GM23338 (cell line): Measurements from ENCODE around the gene AP1M1. TPM values are rescaled to one million over a fixed set of nuclear protein-coding genes. Genes with fewer than 3 reads are reported as not detected.

Experiments used
- ATAC-seq: fragments of 200-7000 bp; cut with Tn5 transposase; 3 replicates; pipeline ENCODE4 v1.9.1; 2020
- DNase-seq: peaks from one replicate; pipeline ENCODE4 v3.0.0-alpha.2; 2015; ENCODE audit warnings: low spot score
- H2AFZ ChIP-seq: fragments of 200-600 bp; sonication (generic); 2 replicates; pipeline ENCODE4 v1.8.0; 2016; ENCODE audit warnings: antibody characterized with exemption, mild to moderate bottlenecking, moderate library complexity
- H3F3A ChIP-seq: fragments of 200-600 bp; sonication (generic); replicated peaks from 2 replicates; pipeline ENCODE4 v1.8.0; 2017; ENCODE audit warnings: antibody characterized with exemption, mixed run types, low read depth
- H3K27ac ChIP-seq: fragments of 200-600 bp; sonication (generic); 2 replicates; pipeline ENCODE4 v1.6.1; 2016; ENCODE audit warnings: low read depth
- H3K27me3 ChIP-seq: fragments of 200-600 bp; sonication (generic); 2 replicates; pipeline ENCODE4 v1.8.0; 2016; ENCODE audit warnings: mild to moderate bottlenecking, mixed run types, moderate library complexity; ENCODE audit not compliant: insufficient read depth
- H3K36me3 ChIP-seq: fragments of 200-600 bp; sonication (generic); 2 replicates; pipeline ENCODE4 v1.8.0; 2016; ENCODE audit warnings: mild to moderate bottlenecking; ENCODE audit not compliant: insufficient read depth
- H3K4me1 ChIP-seq: fragments of 200-600 bp; sonication (generic); 2 replicates; pipeline ENCODE4 v1.8.0; 2016; ENCODE audit warnings: mild to moderate bottlenecking, moderate library complexity; ENCODE audit not compliant: insufficient read depth
- H3K4me2 ChIP-seq: fragments of 200-600 bp; sonication (generic); 2 replicates; pipeline ENCODE4 v1.7.1; 2017; ENCODE audit warnings: mixed run types
- H3K4me3 ChIP-seq: fragments of 200-600 bp; sonication (generic); 2 replicates; pipeline ENCODE4 v1.6.1; 2016; ENCODE audit warnings: mixed run types
- H3K79me2 ChIP-seq: fragments of 200-600 bp; sonication (generic); replicated peaks from 2 replicates; pipeline ENCODE4 v1.8.0; 2017; ENCODE audit warnings: mild to moderate bottlenecking; ENCODE audit not compliant: insufficient read depth
- H3K9me2 ChIP-seq: fragments of 200-600 bp; sonication (generic); 2 replicates; pipeline ENCODE4 v1.8.0; 2017; ENCODE audit not compliant: insufficient read depth
- H4K20me1 ChIP-seq: fragments of 200-600 bp; sonication (generic); replicated peaks from 2 replicates; pipeline ENCODE4 v1.8.0; 2017; ENCODE audit warnings: mild to moderate bottlenecking; ENCODE audit not compliant: insufficient read depth
- H3K27ac Mint-ChIP-seq: 2 replicates; pipeline ENCODE4 v1.8.0; 2020; ENCODE audit warnings: inconsistent platforms, mild to moderate bottlenecking, moderate library complexity, mixed read lengths
- H3K27me3 Mint-ChIP-seq: 3 replicates; pipeline ENCODE4 v1.8.0; 2022; ENCODE audit warnings: low read depth, mild to moderate bottlenecking, moderate library complexity, mixed read lengths, inconsistent platforms; ENCODE audit not compliant: insufficient read depth, poor library complexity
- H3K36me3 Mint-ChIP-seq: 3 replicates; pipeline ENCODE4 v1.8.0; 2021; ENCODE audit warnings: low read depth, mild to moderate bottlenecking, inconsistent platforms, moderate library complexity, mixed read lengths
- H3K4me1 Mint-ChIP-seq: 3 replicates; pipeline ENCODE4 v1.8.0; 2020; ENCODE audit warnings: mild to moderate bottlenecking, inconsistent platforms, mixed read lengths
- H3K4me3 Mint-ChIP-seq: 3 replicates; pipeline ENCODE4 v1.8.0; 2021; ENCODE audit warnings: moderate library complexity, mild to moderate bottlenecking, inconsistent platforms, mixed read lengths
- H3K9me3 Mint-ChIP-seq: 3 replicates; pipeline ENCODE4 v1.8.0; 2020; ENCODE audit warnings: moderate library complexity, mild to moderate bottlenecking, inconsistent platforms, mixed read lengths
- EZH2 ChIP-seq: fragments of 200-600 bp; sonication (generic); IDR thresholded peaks from one replicate; pipeline ENCODE4 v1.8.0; 2017; ENCODE audit warnings: antibody characterized with exemption, mild to moderate bottlenecking, low read depth; ENCODE audit not compliant: unreplicated experiment
- EZH2phosphoT487 ChIP-seq: fragments of 200-600 bp; sonication (generic); IDR thresholded peaks from one replicate; pipeline ENCODE4 v1.8.1; 2018; ENCODE audit warnings: antibody characterized with exemption; ENCODE audit not compliant: unreplicated experiment
- NANOG ChIP-seq: IDR thresholded peaks from 2 replicates; pipeline ENCODE4 v1.6.1; 2016; ENCODE audit warnings: antibody characterized with exemption, borderline replicate concordance
- POLR2AphosphoS5 ChIP-seq: IDR thresholded peaks from 2 replicates; pipeline ENCODE4 v1.6.1; 2016; ENCODE audit warnings: antibody characterized with exemption, low read depth
- STAT1 ChIP-seq: IDR thresholded peaks from one replicate; pipeline ENCODE4 v1.6.1; 2016; ENCODE audit warnings: antibody characterized with exemption; ENCODE audit not compliant: unreplicated experiment
- ZNF114 ChIP-seq: fragments of 250-450 bp; sonication (Bioruptor Pico); IDR thresholded peaks from 2 replicates; pipeline ENCODE4 v1.5.0; 2020; ENCODE audit warnings: mild to moderate bottlenecking, moderate library complexity
- ZNF331 ChIP-seq: fragments of 250-450 bp; sonication (Bioruptor Pico); IDR thresholded peaks from 2 replicates; pipeline ENCODE4 v1.5.0; 2020; ENCODE audit warnings: low read depth, mild to moderate bottlenecking, moderate library complexity
- polyA plus RNA-seq: library from polyadenylated mRNA; unstranded; fragments of >200 nt; fragmentation: Nextera tagmentation; extraction: Ambion mirVana; gene quantifications from 2 replicates; pipeline ENCODE4 v1.2.1, GENCODE V29; 2016
- total RNA-seq: library from RNA; depleted of rRNA; stranded (reverse); fragments of >200 nt; shearing (Covaris generic); gene quantifications from 2 replicates; pipeline ENCODE4 v1.2.3, GENCODE V29; 2014
- TF ChIP-seq, protein P1 (sequence below): fragments of 250-450 bp; sonication (Bioruptor Pico); IDR thresholded peaks from 2 replicates; pipeline ENCODE4 v1.5.0; 2020; ENCODE audit warnings: mild to moderate bottlenecking, moderate library complexity
- TF ChIP-seq, protein P2 (sequence below): IDR thresholded peaks from 2 replicates; pipeline ENCODE4 v1.6.1; 2016; ENCODE audit warnings: antibody characterized with exemption

Gene AP1M1
- total and polyA plus RNA-seq, 2 experiments from 2014 or later = 22.0 to 32.0 TPM

GRCh38 chr19:16216744-16217670, 19.3 kb downstream of the AP1M1 start:
- no peaks in the 10 kb centered on the region for H3K27me3 ChIP-seq
- no peak overlapping the region for H2AFZ ChIP-seq
- Mint-ChIP-seq H3K4me3 (no peak overlapping the region), H3K36me3 (peaks cover 51% of the 10 kb centered on the region), H3K27me3 (peaks cover 4% of the 10 kb centered on the region), H3K4me1 (no peaks in the 10 kb centered on the region; the same call in 2 of the 3 replicates), H3K9me3 (peaks cover 32% of the 10 kb centered on the region), H3K27ac (no peak overlapping the region)
- H3K4me1 ChIP-seq = no peaks in the 10 kb centered on the region
- no peaks in the 10 kb centered on the region for H3K9me2 ChIP-seq
- peaks cover 8% of the 10 kb centered on the region; the same call in 1 of the 2 replicates for H4K20me1 ChIP-seq
- no peak overlapping the region for H3K4me3 ChIP-seq
- no peak overlapping the region for H3K4me2 ChIP-seq
- H3F3A ChIP-seq = no peaks in the 10 kb centered on the region
- H3K36me3 ChIP-seq = peaks cover 16% of the 10 kb centered on the region; the same call in 1 of the 2 replicates
- DNase-seq (no peak), ATAC-seq (no peak; the same call in 2 of the 3 replicates)
- no peaks in the 10 kb centered on the region for H3K79me2 ChIP-seq
- H3K27ac ChIP-seq = no peak overlapping the region
- TF ChIP-seq EZH2phosphoT487 (no peak), POLR2AphosphoS5 (no peak), STAT1 (no peak), EZH2 (no peak)

GRCh38 chr19:16217716-16218451, 20.2 kb downstream of the AP1M1 start:
- H2AFZ ChIP-seq = no peak overlapping the region
- peaks cover 16% of the 10 kb centered on the region; the same call in 1 of the 2 replicates for H3K36me3 ChIP-seq
- Mint-ChIP-seq H3K36me3 (peaks cover 59% of the 10 kb centered on the region), H3K27ac (no peak overlapping the region), H3K9me3 (peaks cover 39% of the 10 kb centered on the region), H3K4me1 (no peaks in the 10 kb centered on the region; the same call in 2 of the 3 replicates), H3K27me3 (peaks cover 4% of the 10 kb centered on the region), H3K4me3 (no peak overlapping the region)
- no peak overlapping the region for H3K4me3 ChIP-seq
- peaks cover 2% of the 10 kb centered on the region; the same call in 1 of the 2 replicates for H4K20me1 ChIP-seq
- no peaks in the 10 kb centered on the region for H3K4me1 ChIP-seq
- H3K9me2 ChIP-seq = no peaks in the 10 kb centered on the region
- no peak overlapping the region for H3K4me2 ChIP-seq
- H3K27ac ChIP-seq = no peak overlapping the region
- H3K79me2 ChIP-seq = no peaks in the 10 kb centered on the region
- no peak for ATAC-seq
- H3F3A ChIP-seq = no peaks in the 10 kb centered on the region
- no peak for DNase-seq
- no peaks in the 10 kb centered on the region for H3K27me3 ChIP-seq
- TF ChIP-seq POLR2AphosphoS5 (no peak), ZNF331 (CRISPR knock-in tag) (no peak), NANOG (no peak), ZNF114 (CRISPR knock-in tag) (no peak)
- TF ChIP-seq, protein P1, sequence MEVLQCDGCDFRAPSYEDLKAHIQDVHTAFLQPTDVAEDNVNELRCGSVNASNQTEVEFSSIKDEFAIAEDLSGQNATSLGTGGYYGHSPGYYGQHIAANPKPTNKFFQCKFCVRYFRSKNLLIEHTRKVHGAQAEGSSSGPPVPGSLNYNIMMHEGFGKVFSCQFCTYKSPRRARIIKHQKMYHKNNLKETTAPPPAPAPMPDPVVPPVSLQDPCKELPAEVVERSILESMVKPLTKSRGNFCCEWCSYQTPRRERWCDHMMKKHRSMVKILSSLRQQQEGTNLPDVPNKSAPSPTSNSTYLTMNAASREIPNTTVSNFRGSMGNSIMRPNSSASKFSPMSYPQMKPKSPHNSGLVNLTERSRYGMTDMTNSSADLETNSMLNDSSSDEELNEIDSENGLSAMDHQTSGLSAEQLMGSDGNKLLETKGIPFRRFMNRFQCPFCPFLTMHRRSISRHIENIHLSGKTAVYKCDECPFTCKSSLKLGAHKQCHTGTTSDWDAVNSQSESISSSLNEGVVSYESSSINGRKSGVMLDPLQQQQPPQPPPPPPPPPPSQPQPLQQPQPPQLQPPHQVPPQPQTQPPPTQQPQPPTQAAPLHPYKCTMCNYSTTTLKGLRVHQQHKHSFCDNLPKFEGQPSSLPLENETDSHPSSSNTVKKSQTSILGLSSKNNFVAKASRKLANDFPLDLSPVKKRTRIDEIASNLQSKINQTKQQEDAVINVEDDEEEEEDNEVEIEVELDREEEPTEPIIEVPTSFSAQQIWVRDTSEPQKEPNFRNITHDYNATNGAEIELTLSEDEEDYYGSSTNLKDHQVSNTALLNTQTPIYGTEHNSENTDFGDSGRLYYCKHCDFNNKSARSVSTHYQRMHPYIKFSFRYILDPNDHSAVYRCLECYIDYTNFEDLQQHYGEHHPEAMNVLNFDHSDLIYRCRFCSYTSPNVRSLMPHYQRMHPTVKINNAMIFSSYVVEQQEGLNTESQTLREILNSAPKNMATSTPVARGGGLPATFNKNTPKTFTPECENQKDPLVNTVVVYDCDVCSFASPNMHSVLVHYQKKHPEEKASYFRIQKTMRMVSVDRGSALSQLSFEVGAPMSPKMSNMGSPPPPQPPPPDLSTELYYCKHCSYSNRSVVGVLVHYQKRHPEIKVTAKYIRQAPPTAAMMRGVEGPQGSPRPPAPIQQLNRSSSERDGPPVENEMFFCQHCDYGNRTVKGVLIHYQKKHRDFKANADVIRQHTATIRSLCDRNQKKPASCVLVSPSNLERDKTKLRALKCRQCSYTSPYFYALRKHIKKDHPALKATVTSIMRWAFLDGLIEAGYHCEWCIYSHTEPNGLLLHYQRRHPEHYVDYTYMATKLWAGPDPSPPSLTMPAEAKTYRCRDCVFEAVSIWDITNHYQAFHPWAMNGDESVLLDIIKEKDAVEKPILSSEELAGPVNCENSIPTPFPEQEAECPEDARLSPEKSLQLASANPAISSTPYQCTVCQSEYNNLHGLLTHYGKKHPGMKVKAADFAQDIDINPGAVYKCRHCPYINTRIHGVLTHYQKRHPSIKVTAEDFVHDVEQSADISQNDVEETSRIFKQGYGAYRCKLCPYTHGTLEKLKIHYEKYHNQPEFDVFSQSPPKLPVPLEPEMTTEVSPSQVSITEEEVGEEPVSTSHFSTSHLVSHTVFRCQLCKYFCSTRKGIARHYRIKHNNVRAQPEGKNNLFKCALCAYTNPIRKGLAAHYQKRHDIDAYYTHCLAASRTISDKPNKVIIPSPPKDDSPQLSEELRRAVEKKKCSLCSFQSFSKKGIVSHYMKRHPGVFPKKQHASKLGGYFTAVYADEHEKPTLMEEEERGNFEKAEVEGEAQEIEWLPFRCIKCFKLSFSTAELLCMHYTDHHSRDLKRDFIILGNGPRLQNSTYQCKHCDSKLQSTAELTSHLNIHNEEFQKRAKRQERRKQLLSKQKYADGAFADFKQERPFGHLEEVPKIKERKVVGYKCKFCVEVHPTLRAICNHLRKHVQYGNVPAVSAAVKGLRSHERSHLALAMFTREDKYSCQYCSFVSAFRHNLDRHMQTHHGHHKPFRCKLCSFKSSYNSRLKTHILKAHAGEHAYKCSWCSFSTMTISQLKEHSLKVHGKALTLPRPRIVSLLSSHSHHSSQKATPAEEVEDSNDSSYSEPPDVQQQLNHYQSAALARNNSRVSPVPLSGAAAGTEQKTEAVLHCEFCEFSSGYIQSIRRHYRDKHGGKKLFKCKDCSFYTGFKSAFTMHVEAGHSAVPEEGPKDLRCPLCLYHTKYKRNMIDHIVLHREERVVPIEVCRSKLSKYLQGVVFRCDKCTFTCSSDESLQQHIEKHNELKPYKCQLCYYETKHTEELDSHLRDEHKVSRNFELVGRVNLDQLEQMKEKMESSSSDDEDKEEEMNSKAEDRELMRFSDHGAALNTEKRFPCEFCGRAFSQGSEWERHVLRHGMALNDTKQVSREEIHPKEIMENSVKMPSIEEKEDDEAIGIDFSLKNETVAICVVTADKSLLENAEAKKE (CRISPR knock-in tag) = no peak
- TF ChIP-seq, protein P2, sequence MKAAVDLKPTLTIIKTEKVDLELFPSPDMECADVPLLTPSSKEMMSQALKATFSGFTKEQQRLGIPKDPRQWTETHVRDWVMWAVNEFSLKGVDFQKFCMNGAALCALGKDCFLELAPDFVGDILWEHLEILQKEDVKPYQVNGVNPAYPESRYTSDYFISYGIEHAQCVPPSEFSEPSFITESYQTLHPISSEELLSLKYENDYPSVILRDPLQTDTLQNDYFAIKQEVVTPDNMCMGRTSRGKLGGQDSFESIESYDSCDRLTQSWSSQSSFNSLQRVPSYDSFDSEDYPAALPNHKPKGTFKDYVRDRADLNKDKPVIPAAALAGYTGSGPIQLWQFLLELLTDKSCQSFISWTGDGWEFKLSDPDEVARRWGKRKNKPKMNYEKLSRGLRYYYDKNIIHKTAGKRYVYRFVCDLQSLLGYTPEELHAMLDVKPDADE = no peak
